ENCODE measurements around the gene KBTBD12. TPM values are rescaled to one million over a fixed set of nuclear protein-coding genes. Genes with fewer than 3 reads are reported as not detected.

The KBTBD12 gene
- total RNA-seq, 1 donor from 2014 or later: under 0.01 TPM

GRCh38 chr3:127994011-127994410 is 79.0 kb downstream of the KBTBD12 start:
- peak; percentile 28 for FAIRE-seq
- no peak for TF ChIP-seq CTCF (IDR thresholded peaks at IDR 0.05; ENCODE audit: insufficient read depth, low read length, severe bottlenecking)
- H3K27me3 ChIP-seq (ENCODE audit: control insufficient read depth, insufficient read depth, low read length): no peaks in the 10 kb centered on the region
- DNase-seq (ENCODE audit: low read depth): no peak
- no peak overlapping the region for H3K4me3 ChIP-seq (ENCODE audit: low read depth, low read length)
- H3K36me3 ChIP-seq (ENCODE audit: control insufficient read depth, insufficient read depth, low read length): no peaks in the 10 kb centered on the region

GRCh38 chr3:127997016-127997415 is 82.0 kb downstream of the KBTBD12 start:
- Histone ChIP-seq H3K36me3 (ENCODE audit: control insufficient read depth, insufficient read depth, low read length) (no peaks in the 10 kb centered on the region), H3K27me3 (ENCODE audit: control insufficient read depth, insufficient read depth, low read length) (no peaks in the 10 kb centered on the region)
- no peak for FAIRE-seq

GRCh38 chr3:127997961-127998360 is 82.9 kb downstream of the KBTBD12 start:
- no peaks in the 10 kb centered on the region for H3K36me3 ChIP-seq (ENCODE audit: control insufficient read depth, insufficient read depth, low read length)
- FAIRE-seq: no peak
- TF ChIP-seq CTCF (IDR thresholded peaks at IDR 0.05; ENCODE audit: insufficient read depth, low read length, severe bottlenecking): no peak
- H3K27me3 ChIP-seq (ENCODE audit: control insufficient read depth, insufficient read depth, low read length): no peaks in the 10 kb centered on the region
- DNase-seq (ENCODE audit: low read depth): peak; percentile 89
- no peak overlapping the region for H3K4me3 ChIP-seq (ENCODE audit: low read depth, low read length)

More at GRCh38 chr3:127997016-127997415, 82.0 kb downstream of the KBTBD12 start:
- TF ChIP-seq CTCF (IDR thresholded peaks at IDR 0.05; ENCODE audit: insufficient read depth, low read length, severe bottlenecking): no peak
- no peak for DNase-seq (ENCODE audit: low read depth)
- H3K4me3 ChIP-seq (ENCODE audit: low read depth, low read length): no peak overlapping the region

- Histone ChIP-seq H3K4me3 (ENCODE audit: low read depth, low read length) (no peak overlapping the region), H3K36me3 (ENCODE audit: control insufficient read depth, insufficient read depth, low read length) (no peaks in the 10 kb centered on the region), H3K27me3 (ENCODE audit: control insufficient read depth, insufficient read depth, low read length) (no peaks in the 10 kb centered on the region)
- FAIRE-seq (no peak), DNase-seq (ENCODE audit: low read depth) (no peak)
- TF ChIP-seq CTCF (IDR thresholded peaks at IDR 0.05; ENCODE audit: insufficient read depth, low read length, severe bottlenecking): no peak
Measured at GRCh38 chr3:127998596-127998995, 83.6 kb downstream of the KBTBD12 start.

GRCh38 chr3:127999509-128000106 is 84.6 kb downstream of the KBTBD12 start:
- no peak for TF ChIP-seq CTCF (IDR thresholded peaks at IDR 0.05; ENCODE audit: insufficient read depth, low read length, severe bottlenecking)
- FAIRE-seq (no peak), DNase-seq (ENCODE audit: low read depth) (no peak)
- Histone ChIP-seq H3K4me3 (ENCODE audit: low read depth, low read length) (no peak overlapping the region), H3K27me3 (ENCODE audit: control insufficient read depth, insufficient read depth, low read length) (no peaks in the 10 kb centered on the region), H3K36me3 (ENCODE audit: control insufficient read depth, insufficient read depth, low read length) (no peaks in the 10 kb centered on the region)

GRCh38 chr3:128001576-128001975 is 86.5 kb downstream of the KBTBD12 start:
- DNase-seq (ENCODE audit: low read depth) (no peak), FAIRE-seq (peak; percentile 83)

More at GRCh38 chr3:128001576-128001975, 86.5 kb downstream of the KBTBD12 start:
- TF ChIP-seq CTCF (IDR thresholded peaks at IDR 0.05; ENCODE audit: insufficient read depth, low read length, severe bottlenecking): no peak
- Histone ChIP-seq H3K27me3 (ENCODE audit: control insufficient read depth, insufficient read depth, low read length) (no peaks in the 10 kb centered on the region), H3K36me3 (ENCODE audit: control insufficient read depth, insufficient read depth, low read length) (no peaks in the 10 kb centered on the region), H3K4me3 (ENCODE audit: low read depth, low read length) (no peak overlapping the region)

Measured in bronchial epithelial cell (primary cell).